ENCODE data around the gene CASZ1.

Gene CASZ1, protein sequence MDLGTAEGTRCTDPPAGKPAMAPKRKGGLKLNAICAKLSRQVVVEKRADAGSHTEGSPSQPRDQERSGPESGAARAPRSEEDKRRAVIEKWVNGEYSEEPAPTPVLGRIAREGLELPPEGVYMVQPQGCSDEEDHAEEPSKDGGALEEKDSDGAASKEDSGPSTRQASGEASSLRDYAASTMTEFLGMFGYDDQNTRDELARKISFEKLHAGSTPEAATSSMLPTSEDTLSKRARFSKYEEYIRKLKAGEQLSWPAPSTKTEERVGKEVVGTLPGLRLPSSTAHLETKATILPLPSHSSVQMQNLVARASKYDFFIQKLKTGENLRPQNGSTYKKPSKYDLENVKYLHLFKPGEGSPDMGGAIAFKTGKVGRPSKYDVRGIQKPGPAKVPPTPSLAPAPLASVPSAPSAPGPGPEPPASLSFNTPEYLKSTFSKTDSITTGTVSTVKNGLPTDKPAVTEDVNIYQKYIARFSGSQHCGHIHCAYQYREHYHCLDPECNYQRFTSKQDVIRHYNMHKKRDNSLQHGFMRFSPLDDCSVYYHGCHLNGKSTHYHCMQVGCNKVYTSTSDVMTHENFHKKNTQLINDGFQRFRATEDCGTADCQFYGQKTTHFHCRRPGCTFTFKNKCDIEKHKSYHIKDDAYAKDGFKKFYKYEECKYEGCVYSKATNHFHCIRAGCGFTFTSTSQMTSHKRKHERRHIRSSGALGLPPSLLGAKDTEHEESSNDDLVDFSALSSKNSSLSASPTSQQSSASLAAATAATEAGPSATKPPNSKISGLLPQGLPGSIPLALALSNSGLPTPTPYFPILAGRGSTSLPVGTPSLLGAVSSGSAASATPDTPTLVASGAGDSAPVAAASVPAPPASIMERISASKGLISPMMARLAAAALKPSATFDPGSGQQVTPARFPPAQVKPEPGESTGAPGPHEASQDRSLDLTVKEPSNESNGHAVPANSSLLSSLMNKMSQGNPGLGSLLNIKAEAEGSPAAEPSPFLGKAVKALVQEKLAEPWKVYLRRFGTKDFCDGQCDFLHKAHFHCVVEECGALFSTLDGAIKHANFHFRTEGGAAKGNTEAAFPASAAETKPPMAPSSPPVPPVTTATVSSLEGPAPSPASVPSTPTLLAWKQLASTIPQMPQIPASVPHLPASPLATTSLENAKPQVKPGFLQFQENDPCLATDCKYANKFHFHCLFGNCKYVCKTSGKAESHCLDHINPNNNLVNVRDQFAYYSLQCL (N-terminal part only)

GRCh38 chr1:10796029-10796944 is at the start of gene CASZ1:
TSS of gene CASZ1 (minus strand) at chr1:10796646. CDS start at chr1:10693889, 102,757 bp downstream.
- DNase-seq = no peak

GRCh38 chr1:10843697-10844096 is 47.3 kb upstream of the CASZ1 start:
- DNase-seq = no peak

GRCh38 chr1:10841118-10841517 is 44.7 kb upstream of the CASZ1 start:
- DNase-seq = no peak

GRCh38 chr1:10839188-10839770 is 42.8 kb upstream of the CASZ1 start:
- no peak for DNase-seq

GRCh38 chr1:10838541-10838940 is 42.1 kb upstream of the CASZ1 start:
- no peak for DNase-seq

DNA sequence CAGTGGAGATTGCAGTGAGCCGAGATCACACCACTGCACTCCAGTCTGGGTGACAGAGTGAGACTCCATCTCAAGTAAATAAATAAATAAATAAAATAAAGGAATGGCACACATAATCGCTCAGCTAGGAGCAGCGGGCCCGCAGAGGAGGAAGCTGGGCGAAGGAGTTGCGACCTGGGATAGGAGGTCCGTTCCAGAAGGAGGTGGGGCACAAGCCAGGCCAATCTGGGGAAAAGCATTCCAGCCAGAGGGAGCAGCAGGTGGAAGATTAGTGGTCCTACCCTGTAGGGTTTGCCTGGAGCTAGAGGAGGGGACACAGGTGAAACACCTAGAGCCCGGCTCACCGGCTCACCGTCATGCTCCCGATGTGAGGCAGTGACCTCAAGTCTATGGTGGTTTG is 40.3 kb upstream of the CASZ1 start:
- no peak for DNase-seq

DNA sequence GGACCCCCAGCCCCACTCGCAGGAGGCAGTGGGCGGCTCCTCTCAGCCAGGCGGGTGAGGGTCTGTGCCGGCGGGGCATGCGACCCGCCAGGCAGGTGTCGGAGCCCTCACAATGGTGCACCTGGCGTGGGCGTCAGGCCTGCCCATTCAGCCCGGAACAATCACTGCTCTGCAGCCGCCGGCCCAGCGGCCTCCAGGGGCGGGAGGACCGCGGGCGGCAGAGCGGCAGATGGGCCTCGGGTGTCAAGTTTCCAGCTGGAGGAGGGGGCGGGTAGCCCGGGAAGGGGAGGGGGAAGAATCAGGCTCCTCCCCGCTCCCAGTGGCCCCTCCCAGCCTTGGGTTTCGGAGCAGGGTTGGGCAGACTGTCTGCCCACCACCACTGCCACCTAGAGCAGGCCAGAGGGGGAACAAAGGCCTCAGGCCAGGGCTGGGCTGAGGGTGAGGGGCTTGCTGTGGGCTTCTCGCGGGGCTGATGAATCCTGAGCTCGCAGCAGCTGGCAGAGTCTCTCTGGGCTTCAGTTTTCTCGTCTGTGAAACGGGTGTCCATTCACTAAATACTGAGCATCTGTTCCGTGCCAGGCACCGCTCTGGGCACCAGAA is 39.5 kb upstream of the CASZ1 start:
- no peak for DNase-seq

DNA sequence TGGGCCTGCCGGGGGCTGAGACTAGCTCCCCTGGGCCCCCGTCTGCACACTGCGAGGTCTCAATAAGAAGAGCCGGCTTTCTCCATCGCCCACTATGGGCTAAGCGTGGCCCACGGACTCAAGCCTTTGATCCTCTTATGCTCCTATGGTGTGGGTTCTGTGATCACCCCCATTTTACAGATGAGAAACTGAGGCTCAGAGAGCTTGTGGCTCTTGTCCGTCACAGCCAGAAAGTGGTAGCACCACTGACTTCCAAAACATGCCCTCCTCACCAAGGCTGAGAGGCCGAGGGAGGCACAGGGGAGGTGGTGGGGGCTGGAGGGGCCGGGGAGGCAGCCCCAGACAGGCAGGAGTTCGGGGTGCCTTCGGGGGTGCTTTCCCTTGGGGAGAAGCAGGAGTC is 39.0 kb upstream of the CASZ1 start:
- no peak for DNase-seq

DNA sequence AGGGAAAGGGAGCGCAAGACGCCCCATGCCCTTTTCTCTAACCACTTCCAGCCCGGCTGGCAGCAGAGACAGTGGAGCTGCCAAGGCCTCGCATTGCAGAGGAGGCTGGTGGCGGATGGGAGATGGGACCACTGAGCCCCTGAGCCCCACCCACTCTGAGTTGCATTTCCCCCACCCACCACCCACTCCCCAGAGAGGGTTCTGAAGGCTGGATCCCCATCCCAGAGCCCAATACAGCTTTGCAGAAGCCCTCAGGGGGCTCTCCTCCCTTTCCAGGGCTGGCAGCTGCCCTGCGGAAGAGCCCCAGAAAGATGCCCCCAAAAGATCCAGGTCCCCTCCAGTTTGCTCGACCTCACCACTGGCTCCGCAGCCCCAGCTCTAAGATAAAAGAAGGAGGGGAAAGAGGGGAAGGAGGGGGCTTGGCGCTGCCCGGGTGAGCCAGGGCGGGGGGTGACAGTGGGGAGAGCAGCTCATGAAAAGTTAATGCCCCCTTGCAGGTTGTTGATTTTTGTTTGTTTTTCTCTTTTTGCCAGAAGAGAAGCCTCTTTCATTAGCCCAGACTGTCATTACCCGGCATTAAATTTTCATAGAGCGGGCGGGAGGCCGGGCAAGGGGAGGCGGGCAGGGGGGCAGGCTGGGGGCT is 38.4 kb upstream of the CASZ1 start:
- no peak for DNase-seq

- DNase-seq = no peak
Measured at GRCh38 chr1:10833630-10834557, 37.4 kb upstream of the CASZ1 start.

DNA sequence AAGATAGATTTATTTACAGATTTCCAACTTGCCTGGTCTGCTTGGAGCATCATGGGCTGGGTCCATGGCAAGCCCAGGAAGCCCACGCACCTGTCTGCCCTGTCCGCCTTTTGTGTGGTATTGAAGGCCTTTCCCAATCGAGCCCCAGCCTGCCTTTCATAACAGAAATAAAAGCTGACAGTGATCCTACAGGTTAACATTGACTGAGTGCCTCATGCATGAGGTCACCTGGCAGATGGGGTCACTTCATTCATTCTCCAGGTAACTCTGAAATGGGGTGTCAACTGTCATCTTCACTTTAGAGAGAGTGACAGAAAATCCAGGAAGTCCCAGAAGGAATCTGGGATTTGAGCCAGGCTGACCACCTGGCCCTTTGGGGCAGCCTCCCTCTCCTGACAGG is 36.3 kb upstream of the CASZ1 start:
- no peak for DNase-seq

DNA sequence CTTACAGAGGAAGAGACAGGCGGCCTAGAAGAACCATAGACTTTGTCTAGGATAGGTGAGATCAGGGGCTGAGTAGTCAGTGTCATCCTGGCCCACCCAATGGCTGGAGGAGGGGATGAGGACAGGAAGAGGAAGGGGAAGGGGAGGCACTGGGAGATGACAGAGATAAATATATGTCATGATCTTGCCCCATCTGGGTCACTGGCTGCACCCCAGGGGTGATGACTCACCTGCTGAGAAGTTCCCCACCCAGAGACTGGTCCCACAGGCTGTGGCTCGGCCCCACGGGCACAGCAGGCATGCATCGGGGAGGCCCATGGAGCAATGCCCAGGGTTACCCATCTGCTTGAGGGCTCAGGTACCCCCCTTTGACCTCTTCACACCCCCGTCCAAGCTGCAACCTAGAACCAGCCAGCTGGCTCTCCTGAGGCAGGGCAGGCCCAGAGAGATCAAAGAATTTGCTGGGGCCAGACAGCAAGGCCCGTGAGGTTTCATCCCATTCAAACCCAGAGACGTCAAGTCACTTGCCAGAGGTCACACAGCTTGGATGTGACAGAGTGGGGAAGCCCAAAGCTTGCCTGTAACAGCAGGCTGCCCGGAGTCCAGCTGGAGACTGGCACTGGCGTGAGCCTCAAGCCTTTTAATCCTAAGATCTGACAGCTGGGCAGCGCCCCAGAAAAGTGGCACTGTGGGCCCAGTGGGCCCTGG is 34.7 kb upstream of the CASZ1 start:
- DNase-seq = no peak

DNA sequence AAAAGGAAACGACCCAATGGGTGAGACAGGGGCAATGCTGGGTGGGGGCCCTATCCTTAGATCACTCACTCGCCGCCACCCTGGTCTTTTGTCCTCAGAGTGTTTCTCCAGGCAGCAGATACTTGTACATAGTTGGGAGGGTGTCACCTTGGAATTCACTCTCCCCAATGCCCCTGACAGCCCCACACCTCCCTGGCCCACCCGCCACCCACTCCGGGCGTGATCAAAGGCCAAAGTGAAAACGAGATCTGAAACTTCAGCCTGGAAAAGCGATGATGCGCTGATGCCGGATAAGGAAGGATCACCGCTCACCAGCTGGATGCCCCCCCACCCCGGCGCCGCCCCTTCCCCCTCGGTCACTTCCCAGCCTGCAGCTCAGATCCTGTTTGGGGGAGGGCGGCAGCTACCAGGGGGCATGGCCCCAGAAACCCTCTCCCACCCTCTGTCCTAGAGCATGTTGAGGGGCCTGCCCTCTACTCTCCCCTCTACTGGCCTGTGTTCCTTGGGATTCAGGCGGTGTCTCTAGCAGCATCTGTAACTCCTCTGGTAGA is 33.6 kb upstream of the CASZ1 start:
- no peak for DNase-seq

- DNase-seq = no peak
Measured at GRCh38 chr1:10829067-10829818, 32.8 kb upstream of the CASZ1 start.

GRCh38 chr1:10827377-10828333 is 31.2 kb upstream of the CASZ1 start:
- no peak for DNase-seq

GRCh38 chr1:10825592-10825991 is 29.1 kb upstream of the CASZ1 start:
- no peak for DNase-seq
